Endodermal cell (in vitro differentiated cells): ENCODE results near the gene SSU72. TPM values are rescaled to one million over a fixed set of nuclear protein-coding genes. Genes with fewer than 3 reads are reported as not detected.

Experiments
- DNase-seq: peaks from one replicate; pipeline ENCODE4 v3.0.0-alpha.2; 2017
- H3K27ac ChIP-seq: 2 replicates; pipeline ENCODE4 v1.5.1; 2013; ENCODE audit warnings: mild to moderate bottlenecking, low read depth, low read length, moderate library complexity
- H3K27me3 ChIP-seq: 2 replicates; pipeline ENCODE4 v1.6.1; 2013; ENCODE audit warnings: mild to moderate bottlenecking, low read length, moderate library complexity; ENCODE audit not compliant: insufficient read depth, control insufficient read depth, poor library complexity, severe bottlenecking
- H3K36me3 ChIP-seq: 2 replicates; pipeline ENCODE4 v1.7.0; 2013; ENCODE audit warnings: mild to moderate bottlenecking, low read length, moderate library complexity; ENCODE audit not compliant: control insufficient read depth, insufficient read depth
- H3K4me1 ChIP-seq: one replicate; pipeline ENCODE4 v1.7.0; 2013; ENCODE audit warnings: low read length; ENCODE audit not compliant: control insufficient read depth, insufficient read depth
- H3K4me3 ChIP-seq: 2 replicates; pipeline ENCODE4 v1.5.1; 2013; ENCODE audit warnings: mild to moderate bottlenecking, low read length, moderate library complexity
- H3K9ac ChIP-seq: 2 replicates; pipeline ENCODE4 v1.6.1; 2013; ENCODE audit warnings: mild to moderate bottlenecking, low read length, moderate library complexity; ENCODE audit not compliant: poor library complexity, severe bottlenecking; ENCODE audit errors: extremely low read depth
- H3K9me3 ChIP-seq: 2 replicates; pipeline ENCODE4 v1.6.1; 2013; ENCODE audit warnings: mild to moderate bottlenecking, low read length, moderate library complexity; ENCODE audit not compliant: control insufficient read depth
- H3K27ac Mint-ChIP-seq: 2 replicates; pipeline ENCODE4 v1.8.0; 2020; ENCODE audit warnings: mixed read lengths
- H3K27me3 Mint-ChIP-seq: 2 replicates; pipeline ENCODE4 v1.8.0; 2021; ENCODE audit warnings: mild to moderate bottlenecking, mixed read lengths; ENCODE audit not compliant: insufficient read depth
- H3K36me3 Mint-ChIP-seq: 2 replicates; pipeline ENCODE4 v1.8.0; 2020; ENCODE audit warnings: low read depth, mixed read lengths
- H3K4me1 Mint-ChIP-seq: 2 replicates; pipeline ENCODE4 v1.8.0; 2020; ENCODE audit warnings: mixed read lengths
- H3K4me3 Mint-ChIP-seq: 2 replicates; pipeline ENCODE4 v1.8.0; 2020; ENCODE audit warnings: mild to moderate bottlenecking, moderate library complexity, mixed read lengths
- H3K9me3 Mint-ChIP-seq: 2 replicates; pipeline ENCODE4 v1.8.0; 2020; ENCODE audit warnings: mild to moderate bottlenecking, mixed read lengths
- CTCF ChIP-seq: fragments of 200-600 bp; sonication (generic); conservative IDR thresholded peaks from 2 replicates; pipeline ENCODE4 v1.5.0; 2021; ENCODE audit warnings: antibody characterized with exemption, mild to moderate bottlenecking
- WGBS, 2 experiments: methylation state at CpG; one replicate each; pipeline versions ENCODE4 v1.1.5 to v1.1.7; 2013; ENCODE audit warnings: missing lambda C conversion rate in 2 of 2, mixed read lengths in 1 of 2; ENCODE audit not compliant: insufficient coverage in 1 of 2, insufficient read length in 1 of 2; 5-methylcytosine and 5-hydroxymethylcytosine counted together
- total RNA-seq, 2 donors: library from RNA; stranded (reverse); fragmentation: NEBNext Ultra II Directional in 1 of 2; extraction: Animal tissue kit (Norgen Biotek cat#: 25700) in 1 of 2; gene quantifications; 2 replicates in 1 of 2; 3 replicates in 1 of 2; pipeline ENCODE4 v1.2.1, GENCODE V29; 2021

SSU72 gene
- total RNA-seq, 2 donors from 2014 or later, result 133 to 138 TPM

DNA sequence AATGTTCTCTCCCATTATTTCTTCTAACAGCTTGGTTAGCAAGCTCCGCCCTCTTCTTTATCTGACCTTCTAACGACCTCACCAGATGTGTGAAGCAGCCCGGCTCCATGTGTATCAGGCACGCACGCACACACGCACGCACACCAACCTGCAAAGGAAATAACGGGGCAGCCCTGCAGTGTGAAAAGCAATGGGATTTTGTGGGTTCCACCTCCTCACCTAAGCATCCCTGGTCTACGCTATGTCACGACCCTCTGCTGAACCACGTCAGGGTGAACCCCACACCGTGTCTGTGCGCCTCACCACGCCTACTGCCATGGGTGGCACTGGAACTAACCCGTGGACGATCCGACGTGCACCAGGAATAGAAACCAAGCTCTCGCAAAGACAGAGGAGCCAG, 10.4 kb downstream of the SSU72 start:
- peaks cover 67% of the 10 kb centered on the region for H3K36me3 ChIP-seq

GRCh38 chr1:1563688-1564087, 11.0 kb downstream of the SSU72 start:
- H3K9me3 ChIP-seq, result peaks cover 6% of the 10 kb centered on the region
- no peak overlapping the region for H3K9ac ChIP-seq
- DNase-seq, result no peak
- no peak overlapping the region for H3K4me3 ChIP-seq
- peaks cover 56% of the 10 kb centered on the region for H3K36me3 Mint-ChIP-seq
- H3K27ac ChIP-seq, result no peak overlapping the region
- no peak overlapping the region for H3K4me3 Mint-ChIP-seq
- no peaks in the 10 kb centered on the region for H3K4me1 Mint-ChIP-seq
- no peaks in the 10 kb centered on the region for H3K27me3 ChIP-seq
- no peaks in the 10 kb centered on the region for H3K27me3 Mint-ChIP-seq
- H3K36me3 ChIP-seq, result peaks cover 67% of the 10 kb centered on the region
- peaks cover 1% of the 10 kb centered on the region for H3K9me3 Mint-ChIP-seq
- TF ChIP-seq CTCF, result no peak
- 93 to 97% methylated on average over 12 of the region's 12 CpGs for WGBS, 2 experiments
- H3K27ac Mint-ChIP-seq, result no peak overlapping the region
- H3K4me1 ChIP-seq, result no peaks in the 10 kb centered on the region

More for the DNA sequence above, 10.4 kb downstream of the SSU72 start:
- DNase-seq, result no peak
- Histone ChIP-seq H3K4me3 (no peak overlapping the region), H3K9me3 (peaks cover 6% of the 10 kb centered on the region), H3K9ac (no peak overlapping the region), H3K27ac (no peak overlapping the region), H3K27me3 (no peaks in the 10 kb centered on the region), H3K4me1 (no peaks in the 10 kb centered on the region)
- 96 to 97% methylated on average over 16 to 19 of the region's 19 CpGs for WGBS, 2 experiments
- Mint-ChIP-seq H3K4me1 (no peaks in the 10 kb centered on the region), H3K27ac (no peak overlapping the region), H3K4me3 (no peak overlapping the region), H3K9me3 (peaks cover 1% of the 10 kb centered on the region), H3K36me3 (peaks cover 58% of the 10 kb centered on the region), H3K27me3 (no peaks in the 10 kb centered on the region)
- no peak for TF ChIP-seq CTCF

DNA sequence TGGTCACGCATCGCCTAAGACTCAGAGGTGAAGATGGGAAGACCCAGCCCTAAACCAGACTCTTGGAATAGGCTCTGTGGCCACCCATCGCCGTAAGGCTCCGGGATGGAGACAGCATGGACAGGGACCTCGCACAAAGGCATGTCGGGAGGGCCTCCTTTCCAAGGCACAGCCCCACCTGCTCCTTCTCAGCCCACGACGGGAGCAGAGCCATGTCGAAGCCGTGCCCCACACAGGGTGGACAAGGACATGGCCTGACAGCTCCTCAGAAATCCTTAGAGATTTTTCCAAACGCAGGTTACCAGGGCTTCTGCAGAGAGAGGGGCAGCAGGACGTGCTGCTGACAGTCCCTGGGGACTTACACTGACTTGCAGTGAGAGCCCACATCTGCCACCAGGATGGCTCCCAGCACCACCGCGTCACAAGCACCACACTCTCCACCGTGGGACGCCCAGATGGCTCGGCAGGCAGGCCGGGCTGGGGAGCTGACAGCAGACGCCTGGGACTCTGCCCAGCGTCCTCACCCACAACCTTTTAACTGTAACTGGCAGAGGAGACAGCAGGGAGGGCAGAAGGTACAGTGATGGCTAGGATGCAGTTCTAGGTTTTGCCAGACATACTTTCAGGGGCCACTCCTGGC, 12.0 kb downstream of the SSU72 start:
- H3K9me3 Mint-ChIP-seq, result peaks cover 1% of the 10 kb centered on the region
- H3K27ac ChIP-seq, result no peak overlapping the region
- H3K27ac Mint-ChIP-seq, result no peak overlapping the region
- no peak for DNase-seq
- WGBS, 2 experiments, result 94 to 95% methylated on average over 16 to 21 of the region's 21 CpGs
- H3K4me1 ChIP-seq, result no peaks in the 10 kb centered on the region
- no peaks in the 10 kb centered on the region for H3K27me3 ChIP-seq
- no peaks in the 10 kb centered on the region for H3K27me3 Mint-ChIP-seq
- H3K36me3 Mint-ChIP-seq, result peaks cover 56% of the 10 kb centered on the region
- no peak for TF ChIP-seq CTCF
- H3K4me3 Mint-ChIP-seq, result no peak overlapping the region
- peaks cover 73% of the 10 kb centered on the region for H3K36me3 ChIP-seq
- H3K4me3 ChIP-seq, result no peak overlapping the region
- H3K4me1 Mint-ChIP-seq, result peaks cover under 1% of the 10 kb centered on the region
- no peak overlapping the region for H3K9ac ChIP-seq
- peaks cover 6% of the 10 kb centered on the region for H3K9me3 ChIP-seq
